Choroid plexus epithelial cell (primary cell): ENCODE measurements around the gene TMTC2.
"Not testable (repeated sequence)": the region's sequence is repeated elsewhere in the genome, so short reads cannot be mapped to it uniquely, and the experiment has no call there.

Experiments
- DNase-seq: peaks from one replicate; pipeline ENCODE4 v3.0.0-alpha.2; 2010; ENCODE audit warnings: low read depth
- H3K4me3 ChIP-seq: 2 replicates; pipeline ENCODE4 v1.5.1; 2011; ENCODE audit warnings: low read depth, mild to moderate bottlenecking, control low read depth, low read length, moderate library complexity
- TF ChIP-seq, protein P1 (sequence below): conservative IDR thresholded peaks from 2 replicates; pipeline ENCODE4 v1.5.1; 2011; ENCODE audit warnings: low read depth, mild to moderate bottlenecking, control low read depth, inconsistent platforms, low read length, moderate library complexity

Gene TMTC2

DNA sequence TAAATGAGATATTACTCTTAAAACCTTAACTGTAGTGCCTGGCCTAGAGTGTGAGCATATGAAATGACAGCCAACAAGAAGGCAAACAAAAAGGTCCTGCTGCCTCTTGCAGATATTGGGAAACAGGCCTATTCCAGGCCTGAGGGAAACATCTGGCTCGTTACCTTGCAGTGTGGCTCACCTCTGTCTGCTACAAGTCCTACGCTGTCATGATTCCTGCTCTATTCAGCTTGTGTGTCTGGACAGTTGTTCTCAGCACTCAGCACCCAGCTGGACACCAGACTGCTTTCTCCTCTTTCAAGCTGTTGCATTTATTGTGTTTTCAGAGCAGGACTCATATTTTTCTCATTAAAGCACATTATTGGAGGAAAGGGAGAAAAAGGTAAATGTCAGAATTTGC is 113.5 kb downstream of the TMTC2 start:
- TF ChIP-seq, protein P1, sequence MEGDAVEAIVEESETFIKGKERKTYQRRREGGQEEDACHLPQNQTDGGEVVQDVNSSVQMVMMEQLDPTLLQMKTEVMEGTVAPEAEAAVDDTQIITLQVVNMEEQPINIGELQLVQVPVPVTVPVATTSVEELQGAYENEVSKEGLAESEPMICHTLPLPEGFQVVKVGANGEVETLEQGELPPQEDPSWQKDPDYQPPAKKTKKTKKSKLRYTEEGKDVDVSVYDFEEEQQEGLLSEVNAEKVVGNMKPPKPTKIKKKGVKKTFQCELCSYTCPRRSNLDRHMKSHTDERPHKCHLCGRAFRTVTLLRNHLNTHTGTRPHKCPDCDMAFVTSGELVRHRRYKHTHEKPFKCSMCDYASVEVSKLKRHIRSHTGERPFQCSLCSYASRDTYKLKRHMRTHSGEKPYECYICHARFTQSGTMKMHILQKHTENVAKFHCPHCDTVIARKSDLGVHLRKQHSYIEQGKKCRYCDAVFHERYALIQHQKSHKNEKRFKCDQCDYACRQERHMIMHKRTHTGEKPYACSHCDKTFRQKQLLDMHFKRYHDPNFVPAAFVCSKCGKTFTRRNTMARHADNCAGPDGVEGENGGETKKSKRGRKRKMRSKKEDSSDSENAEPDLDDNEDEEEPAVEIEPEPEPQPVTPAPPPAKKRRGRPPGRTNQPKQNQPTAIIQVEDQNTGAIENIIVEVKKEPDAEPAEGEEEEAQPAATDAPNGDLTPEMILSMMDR, result no peak
- peak; percentile 4 for DNase-seq
- no peak overlapping the region for H3K4me3 ChIP-seq

DNA sequence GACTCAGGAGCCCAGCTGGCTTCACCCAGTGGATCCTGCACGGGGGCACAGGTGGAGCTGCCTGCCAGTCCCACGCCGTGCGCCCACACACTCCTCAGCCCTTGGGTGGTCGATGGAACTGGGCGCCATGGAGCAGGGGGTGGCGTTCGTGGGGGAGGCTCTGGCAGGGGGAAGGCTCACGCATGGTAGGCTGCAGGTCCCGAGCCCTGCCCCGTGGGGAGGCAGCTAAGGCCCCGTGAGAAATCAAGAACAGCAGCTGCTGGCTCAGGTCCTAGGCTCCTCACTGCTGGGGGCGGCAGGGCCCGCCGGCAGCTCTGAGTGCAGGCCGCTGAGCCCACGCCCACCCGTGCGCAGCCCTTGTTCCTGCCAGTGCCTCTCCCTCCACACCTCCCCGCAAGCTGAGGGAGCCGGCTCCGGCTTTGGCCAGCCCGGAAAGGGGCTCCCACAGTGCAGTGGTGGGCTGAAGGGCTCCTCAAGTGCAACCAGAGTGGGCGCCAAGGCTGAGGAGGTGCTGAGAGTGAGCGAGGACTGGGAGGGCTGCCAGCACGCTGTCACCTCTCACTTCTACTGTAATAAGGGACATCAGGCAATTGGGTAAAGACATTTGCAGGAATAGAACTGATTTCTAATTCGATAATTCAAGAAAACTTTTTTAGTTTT is 115.4 kb downstream of the TMTC2 start:
- TF ChIP-seq, protein P1, result no peak
- DNase-seq, result no peak
- no peak overlapping the region for H3K4me3 ChIP-seq

DNA sequence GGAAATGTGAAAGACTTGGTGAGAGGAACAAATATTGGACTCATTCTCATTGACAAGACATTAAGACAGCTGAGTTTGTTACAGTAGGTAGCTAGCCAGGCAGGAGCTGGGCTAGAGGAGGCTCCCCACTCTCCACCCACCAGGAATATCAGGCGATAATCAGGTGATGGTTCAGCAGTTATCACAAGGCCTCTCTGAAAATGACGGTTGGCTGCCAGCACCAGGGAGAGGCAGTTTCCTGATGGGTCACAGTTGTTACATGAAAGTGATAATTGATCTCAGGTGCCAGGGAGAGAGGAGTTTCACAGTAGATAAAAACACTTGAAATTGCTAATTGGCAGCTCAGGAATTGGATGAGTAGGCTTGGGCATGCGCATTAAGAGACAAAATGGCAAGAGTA is 116.5 kb downstream of the TMTC2 start:
- no peak for DNase-seq
- H3K4me3 ChIP-seq, result no peak overlapping the region
- TF ChIP-seq, protein P1, result no peak

DNA sequence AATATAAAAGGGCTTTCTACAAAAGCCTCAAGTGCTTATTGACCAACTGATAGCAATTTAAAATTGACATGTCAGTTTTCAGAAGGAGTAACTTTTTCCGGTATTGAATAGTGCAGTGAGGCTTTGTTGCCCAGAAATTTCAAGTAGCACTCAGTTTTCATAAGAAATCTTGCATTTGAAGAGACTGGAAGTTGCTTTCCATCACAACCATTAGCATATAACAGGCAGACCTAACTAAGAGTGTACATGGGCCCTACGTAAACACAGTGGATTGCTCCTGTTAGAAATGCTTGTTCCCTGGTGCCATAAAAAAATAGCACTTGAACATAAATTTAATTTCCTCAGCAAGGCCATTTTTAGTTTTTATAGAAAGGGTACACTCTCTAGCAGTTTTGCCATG is 117.9 kb downstream of the TMTC2 start:
- no peak overlapping the region for H3K4me3 ChIP-seq
- no peak for DNase-seq
- TF ChIP-seq, protein P1, result no peak

DNA sequence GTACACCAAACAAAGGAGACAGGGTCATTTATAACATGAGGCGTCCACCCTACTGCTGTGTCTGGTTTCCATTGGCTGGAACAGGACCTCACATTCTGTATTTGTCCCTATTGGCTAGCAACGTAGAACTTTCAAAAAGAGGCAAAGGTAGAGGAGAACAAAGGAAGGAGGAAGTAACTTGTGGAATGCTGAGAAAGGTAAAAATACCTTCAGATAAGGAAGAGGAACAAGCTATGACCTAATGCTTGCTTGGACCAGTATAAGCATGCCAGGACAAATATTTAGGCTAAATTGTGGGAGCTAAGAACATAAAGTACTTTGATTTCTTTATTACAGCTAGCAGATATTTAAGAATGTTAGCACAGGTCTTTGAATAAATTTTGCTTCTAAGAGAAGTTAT is 118.3 kb downstream of the TMTC2 start:
- H3K4me3 ChIP-seq, DNase-seq: not testable (repeated sequence)

DNA sequence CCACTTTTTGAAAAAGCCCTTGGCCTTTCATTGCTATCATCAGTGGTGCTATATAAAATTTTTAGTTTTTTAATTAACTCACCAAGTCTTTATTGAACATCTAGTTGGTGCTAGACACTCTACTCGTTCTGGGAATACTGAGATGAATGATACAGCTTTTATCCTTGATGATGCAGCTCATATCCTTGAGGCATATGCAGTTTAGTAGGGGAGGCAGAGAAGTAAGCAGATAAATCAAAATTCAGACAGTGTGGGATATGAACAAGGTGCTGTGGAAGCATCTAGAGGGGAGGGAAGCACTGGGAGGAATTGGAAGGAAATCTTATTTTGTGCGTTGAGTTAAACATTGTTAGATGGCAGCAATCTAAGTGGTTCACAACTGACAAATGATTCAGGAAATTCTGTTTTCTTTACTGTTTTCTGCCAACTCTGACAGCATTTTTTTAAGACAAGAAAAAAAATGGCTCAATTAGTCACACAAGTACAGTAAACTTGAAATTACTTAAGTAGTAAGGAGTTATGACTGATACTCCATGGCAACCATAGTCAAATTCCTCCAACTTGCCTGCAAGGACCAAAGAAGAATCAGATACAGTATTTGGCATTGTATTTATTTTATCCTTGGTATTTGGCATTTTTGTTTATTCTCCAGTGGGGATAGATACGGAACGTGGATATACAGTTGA is 119.2 kb downstream of the TMTC2 start:
- TF ChIP-seq, protein P1, result no peak
- H3K4me3 ChIP-seq, result no peak overlapping the region
- peak; percentile 16 for DNase-seq

DNA sequence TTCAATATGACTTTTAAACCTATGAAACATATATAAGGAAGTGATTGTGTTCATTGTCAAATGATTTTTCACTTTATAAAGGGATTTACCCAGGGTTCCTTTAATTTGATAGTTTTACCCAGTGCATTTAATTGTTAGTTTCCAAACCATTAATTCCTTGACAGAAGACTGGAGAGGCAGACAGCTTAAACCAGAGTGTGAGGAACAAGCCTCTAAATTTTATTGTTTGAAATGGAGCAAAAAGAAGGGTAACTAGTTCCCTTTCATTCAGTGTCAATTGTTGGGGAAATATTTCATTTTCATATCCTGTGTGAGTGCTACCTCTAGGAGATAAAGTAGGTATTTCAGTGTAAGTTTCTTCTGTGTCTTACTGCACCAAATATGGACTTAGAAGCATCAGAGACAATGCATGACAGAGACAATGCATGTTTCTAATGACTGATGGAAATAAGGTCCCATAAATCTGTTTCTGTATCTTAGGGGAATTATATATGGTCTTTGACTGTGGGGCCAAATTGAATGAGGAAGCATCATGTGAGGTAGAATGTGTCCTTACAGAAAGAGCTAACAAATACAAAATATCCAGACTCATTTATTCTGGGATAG is 120.5 kb downstream of the TMTC2 start:
- TF ChIP-seq, protein P1, result no peak
- DNase-seq, result no peak
- H3K4me3 ChIP-seq, result no peak overlapping the region
